H9 (cell line): Measurements from ENCODE around the gene IGF2BP2. TPM values are rescaled to one million over a fixed set of nuclear protein-coding genes. Genes with fewer than 3 reads are reported as not detected.
A peak's percentile ranks its signal among the peaks of the same experiment; 100 is the strongest.

Source experiments
- DNase-seq: peaks from one replicate; pipeline ENCODE4 v3.0.0-alpha.2; 2017
- H2AFZ ChIP-seq: one replicate; pipeline ENCODE4 v1.6.1; 2013; ENCODE audit warnings: mild to moderate bottlenecking, low read length, control low read depth, moderate library complexity
- H2AK5ac ChIP-seq: 2 replicates; pipeline ENCODE4 v1.6.1; 2013; ENCODE audit warnings: low read length, control low read depth, mixed read lengths; ENCODE audit not compliant: insufficient read length
- H2BK120ac ChIP-seq: one replicate; pipeline ENCODE4 v1.6.1; 2013; ENCODE audit warnings: low read depth, mild to moderate bottlenecking, low read length, control low read depth, inconsistent platforms; ENCODE audit not compliant: poor library complexity, severe bottlenecking
- H2BK12ac ChIP-seq: 2 replicates; pipeline ENCODE4 v1.6.1; 2013; ENCODE audit warnings: low read length, control low read depth, mixed read lengths, low read depth; ENCODE audit not compliant: insufficient read length
- H2BK15ac ChIP-seq: 2 replicates; pipeline ENCODE4 v1.6.1; 2013; ENCODE audit warnings: low read depth, low read length, control low read depth
- H2BK20ac ChIP-seq: one replicate; pipeline ENCODE4 v1.6.1; 2013; ENCODE audit warnings: low read depth, mild to moderate bottlenecking, low read length, control low read depth, inconsistent platforms; ENCODE audit not compliant: poor library complexity, severe bottlenecking
- H2BK5ac ChIP-seq: 2 replicates; pipeline ENCODE4 v1.6.1; 2013; ENCODE audit warnings: low read length, control low read depth, mixed read lengths; ENCODE audit not compliant: insufficient read length
- H3K14ac ChIP-seq: 2 replicates; pipeline ENCODE4 v1.6.1; 2013; ENCODE audit warnings: low read length, control low read depth; ENCODE audit not compliant: insufficient read depth
- H3K18ac ChIP-seq: 2 replicates; pipeline ENCODE4 v1.6.1; 2013; ENCODE audit warnings: low read depth, mild to moderate bottlenecking, mixed read lengths, low read length, control low read depth; ENCODE audit not compliant: insufficient read length
- H3K23ac ChIP-seq: 2 replicates; pipeline ENCODE4 v1.6.1; 2013; ENCODE audit warnings: low read length, control low read depth, mixed read lengths, low read depth; ENCODE audit not compliant: insufficient read length
- H3K23me2 ChIP-seq: 2 replicates; pipeline ENCODE4 v1.6.1; 2013; ENCODE audit warnings: low read depth, mild to moderate bottlenecking, mixed read lengths, low read length, control low read depth; ENCODE audit not compliant: insufficient read length, poor library complexity, severe bottlenecking
- H3K27ac ChIP-seq: 2 replicates; pipeline ENCODE4 v1.5.1; 2013; ENCODE audit warnings: low read length, control low read depth, mixed read lengths, low read depth; ENCODE audit not compliant: insufficient read length
- H3K27me3 ChIP-seq: 2 replicates; pipeline ENCODE4 v1.6.1; 2013; ENCODE audit warnings: low read length, control low read depth, inconsistent platforms; ENCODE audit not compliant: insufficient read depth
- H3K4ac ChIP-seq: 2 replicates; pipeline ENCODE4 v1.6.1; 2013; ENCODE audit warnings: low read depth, mild to moderate bottlenecking, control low read depth, inconsistent platforms, low read length, moderate library complexity
- H3K4me1 ChIP-seq: 2 replicates; pipeline ENCODE4 v1.6.1; 2013; ENCODE audit warnings: low read length, control low read depth, inconsistent platforms; ENCODE audit not compliant: insufficient read depth
- H3K4me2 ChIP-seq: 2 replicates; pipeline ENCODE4 v1.6.1; 2013; ENCODE audit warnings: low read length, control low read depth, mixed read lengths; ENCODE audit not compliant: insufficient read length, insufficient read depth
- H3K56ac ChIP-seq: 2 replicates; pipeline ENCODE4 v1.6.1; 2013; ENCODE audit warnings: low read depth, mild to moderate bottlenecking, mixed read lengths, low read length, control low read depth; ENCODE audit not compliant: insufficient read length
- H3K79me1 ChIP-seq: 2 replicates; pipeline ENCODE4 v1.6.1; 2013; ENCODE audit warnings: low read depth, mild to moderate bottlenecking, moderate library complexity, low read length, control low read depth, inconsistent platforms; ENCODE audit not compliant: insufficient read depth, poor library complexity, severe bottlenecking
- H3K79me2 ChIP-seq: 2 replicates; pipeline ENCODE4 v1.6.1; 2013; ENCODE audit warnings: low read length, control low read depth, inconsistent platforms; ENCODE audit not compliant: insufficient read depth
- H3K9ac ChIP-seq: 2 replicates; pipeline ENCODE4 v1.6.1; 2013; ENCODE audit warnings: low read length, control low read depth, mixed read lengths; ENCODE audit not compliant: insufficient read length; ENCODE audit errors: extremely low read depth
- H3K9me3 ChIP-seq: one replicate; pipeline ENCODE4 v1.6.1; 2013; ENCODE audit warnings: low read depth, low read length, inconsistent platforms; ENCODE audit not compliant: control insufficient read depth
- H3T11ph ChIP-seq: one replicate; pipeline ENCODE4 v1.6.1; 2013; ENCODE audit warnings: mild to moderate bottlenecking, low read length, control low read depth, inconsistent platforms
- H4K20me1 ChIP-seq: one replicate; pipeline ENCODE4 v1.6.1; 2013; ENCODE audit not compliant: control insufficient read depth, insufficient read length, insufficient read depth
- H4K5ac ChIP-seq: 2 replicates; pipeline ENCODE4 v1.6.1; 2013; ENCODE audit warnings: low read depth, mild to moderate bottlenecking, mixed read lengths, low read length, control low read depth; ENCODE audit not compliant: insufficient read length
- H4K8ac ChIP-seq: replicated peaks from 2 replicates; pipeline ENCODE4 v1.6.1; 2013; ENCODE audit warnings: low read length, control low read depth, mixed read lengths, low read depth; ENCODE audit not compliant: insufficient read length
- H4K91ac ChIP-seq: 2 replicates; pipeline ENCODE4 v1.6.1; 2013; ENCODE audit warnings: low read depth, mild to moderate bottlenecking, moderate library complexity, mixed read lengths, low read length, control low read depth; ENCODE audit not compliant: insufficient read length
- H3K27ac Mint-ChIP-seq, 3 experiments: 2 replicates in 2 of 3; 3 replicates in 1 of 3; pipeline ENCODE4 v1.8.0; 2020 to 2021; ENCODE audit warnings: mixed read lengths in 3 of 3, mild to moderate bottlenecking in 1 of 3, moderate library complexity in 1 of 3
- H3K27me3 Mint-ChIP-seq: 2 replicates; pipeline ENCODE4 v1.8.0; 2021; ENCODE audit warnings: low read depth, mild to moderate bottlenecking, moderate library complexity, mixed read lengths
- H3K36me3 Mint-ChIP-seq, 3 experiments: 2 replicates in 2 of 3; 3 replicates in 1 of 3; pipeline ENCODE4 v1.8.0; 2020 to 2021; ENCODE audit warnings: low read depth in 3 of 3, mixed read lengths in 3 of 3; ENCODE audit not compliant: insufficient read depth in 1 of 3
- H3K4me1 Mint-ChIP-seq, 2 experiments: 2 replicates each; pipeline ENCODE4 v1.8.0; 2020; ENCODE audit warnings: mixed read lengths in 2 of 2
- H3K4me3 Mint-ChIP-seq, 2 experiments: 2 replicates in 1 of 2; 3 replicates in 1 of 2; pipeline ENCODE4 v1.8.0; 2020 to 2021; ENCODE audit warnings: mild to moderate bottlenecking in 2 of 2, mixed read lengths in 2 of 2, moderate library complexity in 1 of 2
- H3K9me3 Mint-ChIP-seq, 2 experiments: 2 replicates in 1 of 2; 3 replicates in 1 of 2; pipeline ENCODE4 v1.8.0; 2020; ENCODE audit warnings: mild to moderate bottlenecking in 2 of 2, mixed read lengths in 2 of 2, moderate library complexity in 1 of 2
- CTCF ChIP-seq: fragments of 200-600 bp; sonication (generic); conservative IDR thresholded peaks from 3 replicates; pipeline ENCODE4 v1.8.0; 2021; ENCODE audit warnings: antibody characterized with exemption, mild to moderate bottlenecking
- WGBS: extraction: QIAGEN DNeasy Blood & Tissue Kit; methylation state at CpG from one replicate; pipeline ENCODE4 v1.1.7; 2013; ENCODE audit warnings: missing lambda C conversion rate, low lambda C conversion rate, mixed read lengths; ENCODE audit not compliant: insufficient read length; ENCODE audit errors: extremely low coverage; 5-methylcytosine and 5-hydroxymethylcytosine counted together
- total RNA-seq: library from RNA; stranded (reverse); gene quantifications from 2 replicates; pipeline ENCODE4 v1.2.1, GENCODE V29; 2021

Gene IGF2BP2
- total RNA-seq, 1 experiment from 2014 or later: 130 TPM

- no peak overlapping the region for H2AFZ ChIP-seq
- H3K14ac ChIP-seq: no peak overlapping the region
- H3K9ac ChIP-seq: no peak overlapping the region
- no peak overlapping the region for H2BK5ac ChIP-seq
- peak overlapping the region; percentile 28 to 76 (median 48); a peak in 5 of 7 replicates for H3K27ac Mint-ChIP-seq
- peaks cover 7% of the 10 kb centered on the region; the same call in 1 of the 2 replicates for H3K4me1 ChIP-seq
- no peak overlapping the region for H4K8ac ChIP-seq
- WGBS: no CpG with 5 or more reads among the region's 4 CpGs
- no peaks in the 10 kb centered on the region for H3K9me3 Mint-ChIP-seq
- H3K27ac ChIP-seq: no peak overlapping the region
- no peak for DNase-seq
- no peak overlapping the region for H3K4ac ChIP-seq
- no peaks in the 10 kb centered on the region for H4K20me1 ChIP-seq
- TF ChIP-seq CTCF: no peak
- H3K23ac ChIP-seq: no peak overlapping the region
- H3K9me3 ChIP-seq: no peaks in the 10 kb centered on the region
- no peak overlapping the region for H3T11ph ChIP-seq
- no peaks in the 10 kb centered on the region for H3K23me2 ChIP-seq
- no peak overlapping the region for H3K4me2 ChIP-seq
- H3K27me3 ChIP-seq: no peaks in the 10 kb centered on the region
- no peak overlapping the region for H2BK20ac ChIP-seq
- H2BK120ac ChIP-seq: no peak overlapping the region
- no peak overlapping the region for H2BK15ac ChIP-seq
- peaks cover 28 to 41% of the 10 kb centered on the region in 2 experiments for H3K4me1 Mint-ChIP-seq
- no peaks in the 10 kb centered on the region for H3K79me2 ChIP-seq
- H3K56ac ChIP-seq: no peak overlapping the region
- peaks cover 3% of the 10 kb centered on the region; the same call in 1 of the 2 replicates for H3K27me3 Mint-ChIP-seq
- H4K5ac ChIP-seq: no peak overlapping the region
- peaks cover 50 to 84% (median 82%) of the 10 kb centered on the region in 3 experiments for H3K36me3 Mint-ChIP-seq
- no peak overlapping the region for H4K91ac ChIP-seq
- no peak overlapping the region for H3K4me3 Mint-ChIP-seq
- H2BK12ac ChIP-seq: no peak overlapping the region
- no peak overlapping the region for H2AK5ac ChIP-seq
- no peak overlapping the region for H3K18ac ChIP-seq
- H3K79me1 ChIP-seq: no peaks in the 10 kb centered on the region
Measured at GRCh38 chr3:185648396-185648795, 176.4 kb downstream of the IGF2BP2 start.
